Vagina (tissue), 2 donors: Measurements from ENCODE around the gene BCAT1. TPM values are rescaled to one million over a fixed set of nuclear protein-coding genes. Genes with fewer than 3 reads are reported as not detected.
"Not testable (repeated sequence)": the region's sequence is repeated elsewhere in the genome, so short reads cannot be mapped to it uniquely, and the experiment has no call there.

Source experiments
- DNase-seq, 2 donors: peaks; one replicate each; pipeline ENCODE4 v3.0.0-alpha.2; 2017; ENCODE audit errors: extremely low spot score in 2 of 2
- H3K27ac ChIP-seq: fragments of 200-600 bp; sonication (generic); one replicate; pipeline ENCODE4 v1.5.1; 2019
- H3K27me3 ChIP-seq: fragments of 200-600 bp; sonication (generic); one replicate; pipeline ENCODE4 v1.5.1; 2019
- H3K36me3 ChIP-seq, 2 donors: fragments of 200-600 bp; sonication (generic); one replicate each; pipeline ENCODE4 v1.5.1; 2017 to 2019
- H3K4me1 ChIP-seq: fragments of 200-600 bp; sonication (generic); one replicate; pipeline ENCODE4 v1.5.1; 2019
- H3K4me3 ChIP-seq, 2 donors: fragments of 200-600 bp; sonication (generic); 1 replicate in 1 of 2; 2 replicates in 1 of 2; pipeline ENCODE4 v1.5.1; 2016 to 2019
- H3K9me3 ChIP-seq: fragments of 200-600 bp; sonication (generic); one replicate; pipeline ENCODE4 v1.5.1; 2019
- POLR2A ChIP-seq, 2 donors: fragments of 450-650 bp; IDR thresholded peaks; one replicate each; pipeline ENCODE4 v1.6.1; 2017; ENCODE audit warnings: antibody characterized with exemption in 2 of 2, mild to moderate bottlenecking in 2 of 2, moderate library complexity in 2 of 2
- POLR2AphosphoS5 ChIP-seq, 2 donors: sonication (generic); formaldehyde crosslinking; IDR thresholded peaks; one replicate each; pipeline ENCODE4 v1.9.0; 2017; ENCODE audit warnings: antibody characterized with exemption in 2 of 2, mild to moderate bottlenecking in 2 of 2, low read depth in 1 of 2; ENCODE audit not compliant: insufficient read depth in 1 of 2
- intact Hi-C: fragments of 100-400 bp; cut with DNase I; formaldehyde crosslinking; loops from one replicate; pipeline ENCODE4 v1.15.1; 2023
- total RNA-seq: library from RNA; depleted of rRNA; stranded (reverse); fragments of >200 nt; gene quantifications from one replicate; pipeline ENCODE4 v1.2.3, GENCODE V29; 2016
- TF ChIP-seq, protein P1 (sequence below), 3 experiments: fragments of 450-650 bp in 2 of 3; fragments of 200-600 bp in 1 of 3; sonication (generic) in 1 of 3; IDR thresholded peaks; one replicate each; pipeline ENCODE4 v1.5.1; 2017 to 2019; ENCODE audit warnings: antibody characterized with exemption in 3 of 3, mild to moderate bottlenecking in 2 of 3, moderate library complexity in 2 of 3

The BCAT1 gene
- total RNA-seq, 1 donor from 2014 or later: 20.6 TPM

DNA sequence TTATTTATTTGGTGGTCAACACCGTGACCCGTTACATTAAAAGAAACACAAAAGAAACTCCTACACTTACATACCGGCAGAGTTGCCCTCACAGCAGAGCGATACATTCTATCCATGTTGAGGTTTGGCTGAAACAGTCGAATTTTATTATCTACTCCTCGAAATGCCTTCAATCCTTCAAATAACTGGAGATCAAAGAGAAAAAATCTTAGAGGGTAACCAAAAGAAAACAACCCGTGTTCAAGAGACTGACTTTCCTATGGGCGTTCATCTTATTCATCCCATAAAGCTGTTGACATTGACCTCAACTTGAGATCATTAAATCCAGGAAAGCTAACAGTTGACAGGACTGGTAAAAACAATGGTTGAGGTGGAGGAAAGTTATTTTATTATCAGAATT lies 67.7 kb downstream of the BCAT1 start:
- no peaks in the 10 kb centered on the region for H3K27me3 ChIP-seq
- no peak overlapping the region for H3K4me3 ChIP-seq
- TF ChIP-seq, protein P1, sequence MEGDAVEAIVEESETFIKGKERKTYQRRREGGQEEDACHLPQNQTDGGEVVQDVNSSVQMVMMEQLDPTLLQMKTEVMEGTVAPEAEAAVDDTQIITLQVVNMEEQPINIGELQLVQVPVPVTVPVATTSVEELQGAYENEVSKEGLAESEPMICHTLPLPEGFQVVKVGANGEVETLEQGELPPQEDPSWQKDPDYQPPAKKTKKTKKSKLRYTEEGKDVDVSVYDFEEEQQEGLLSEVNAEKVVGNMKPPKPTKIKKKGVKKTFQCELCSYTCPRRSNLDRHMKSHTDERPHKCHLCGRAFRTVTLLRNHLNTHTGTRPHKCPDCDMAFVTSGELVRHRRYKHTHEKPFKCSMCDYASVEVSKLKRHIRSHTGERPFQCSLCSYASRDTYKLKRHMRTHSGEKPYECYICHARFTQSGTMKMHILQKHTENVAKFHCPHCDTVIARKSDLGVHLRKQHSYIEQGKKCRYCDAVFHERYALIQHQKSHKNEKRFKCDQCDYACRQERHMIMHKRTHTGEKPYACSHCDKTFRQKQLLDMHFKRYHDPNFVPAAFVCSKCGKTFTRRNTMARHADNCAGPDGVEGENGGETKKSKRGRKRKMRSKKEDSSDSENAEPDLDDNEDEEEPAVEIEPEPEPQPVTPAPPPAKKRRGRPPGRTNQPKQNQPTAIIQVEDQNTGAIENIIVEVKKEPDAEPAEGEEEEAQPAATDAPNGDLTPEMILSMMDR (IDR thresholded peaks at IDR 0.05): no peak
- TF ChIP-seq POLR2A (IDR thresholded peaks at IDR 0.05): no peak
- no peak for TF ChIP-seq POLR2AphosphoS5 (IDR thresholded peaks at IDR 0.05; ENCODE audit: insufficient read depth in 1 of 2, low read depth in 1 of 2)
- no peak overlapping the region for H3K27ac ChIP-seq
- H3K4me1 ChIP-seq: no peaks in the 10 kb centered on the region
- H3K36me3 ChIP-seq: no peaks in the 10 kb centered on the region
- no peaks in the 10 kb centered on the region for H3K9me3 ChIP-seq
- no peak for DNase-seq
- intact Hi-C loops: no loop called here

DNA sequence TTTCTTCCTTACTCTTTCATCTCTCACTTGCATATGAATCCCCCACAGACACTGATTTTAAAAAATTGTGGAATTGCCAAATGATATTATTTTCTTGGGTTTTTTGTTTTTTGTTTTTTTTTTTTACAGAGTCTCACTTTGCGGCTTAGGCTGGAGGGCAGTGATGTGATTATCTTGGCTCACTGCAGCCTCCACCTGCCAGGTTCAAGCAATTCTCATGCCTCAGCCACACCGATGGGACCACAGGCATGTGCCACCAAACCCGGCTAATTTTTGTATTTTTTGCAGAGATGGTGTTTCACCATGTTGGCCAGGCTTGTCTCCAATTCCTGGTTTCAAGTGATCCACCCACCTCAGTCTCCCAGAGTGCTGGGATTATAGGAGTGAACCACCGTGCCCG lies 68.2 kb downstream of the BCAT1 start:
- TF ChIP-seq POLR2A (IDR thresholded peaks at IDR 0.05) (no peak), POLR2AphosphoS5 (IDR thresholded peaks at IDR 0.05; ENCODE audit: insufficient read depth in 1 of 2, low read depth in 1 of 2) (no peak)
- TF ChIP-seq, protein P1 (IDR thresholded peaks at IDR 0.05): no peak
- Histone ChIP-seq H3K9me3 (no peaks in the 10 kb centered on the region), H3K4me1 (no peaks in the 10 kb centered on the region), H3K27me3 (no peaks in the 10 kb centered on the region), H3K27ac (no peak overlapping the region), H3K36me3 (no peaks in the 10 kb centered on the region), H3K4me3 (no peak overlapping the region)
- DNase-seq: no peak
- intact Hi-C loops: no loop called here

DNA sequence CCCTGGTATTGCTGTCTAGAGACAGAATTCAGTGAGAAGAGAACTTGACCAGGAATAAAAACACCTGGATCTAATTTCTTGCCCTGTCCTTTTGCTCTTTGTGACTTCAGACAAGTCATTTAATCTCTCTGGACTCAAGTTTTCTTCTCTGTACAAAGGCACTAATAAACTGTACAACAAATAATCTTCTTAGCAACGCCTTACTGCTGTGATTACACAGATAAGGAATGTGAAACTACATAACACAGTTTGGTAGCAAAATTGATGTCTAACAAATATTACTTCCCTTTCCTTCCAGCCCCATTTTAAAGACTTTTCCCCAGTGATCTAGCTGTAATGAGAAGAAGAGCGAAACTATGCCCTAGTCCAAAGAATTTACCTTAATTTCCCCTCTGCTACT lies 69.3 kb downstream of the BCAT1 start:
- TF ChIP-seq POLR2AphosphoS5 (IDR thresholded peaks at IDR 0.05; ENCODE audit: insufficient read depth in 1 of 2, low read depth in 1 of 2): no peak
- no peak for TF ChIP-seq POLR2A (IDR thresholded peaks at IDR 0.05)
- Histone ChIP-seq H3K4me3 (no peak overlapping the region), H3K27ac (no peak overlapping the region), H3K27me3 (no peaks in the 10 kb centered on the region), H3K4me1 (no peaks in the 10 kb centered on the region), H3K36me3 (no peaks in the 10 kb centered on the region), H3K9me3 (no peaks in the 10 kb centered on the region)
- intact Hi-C loops: no loop called here
- no peak for DNase-seq

DNA sequence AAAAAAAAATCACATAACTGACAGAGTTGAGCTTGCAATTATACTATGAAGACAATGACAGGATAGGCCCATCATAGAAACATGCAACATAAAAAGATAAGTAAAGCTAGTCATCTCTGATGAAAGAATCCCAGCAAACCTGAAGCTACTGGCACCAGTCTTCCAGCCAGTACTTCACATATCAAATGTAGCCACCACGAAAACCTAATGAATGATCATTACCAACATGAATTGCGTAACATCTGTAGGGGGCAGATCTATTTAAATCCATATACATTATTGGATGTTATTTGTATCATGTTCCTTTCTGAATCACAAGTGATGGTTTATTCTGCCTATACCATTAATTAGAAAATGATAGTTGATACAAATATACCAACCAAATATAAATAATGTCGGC lies 73.9 kb downstream of the BCAT1 start:
- Histone ChIP-seq H3K36me3 (no peaks in the 10 kb centered on the region), H3K4me1 (no peaks in the 10 kb centered on the region), H3K9me3 (no peaks in the 10 kb centered on the region), H3K4me3 (no peak overlapping the region), H3K27ac (no peak overlapping the region), H3K27me3 (no peaks in the 10 kb centered on the region)
- intact Hi-C loops: no loop called here
- no peak for DNase-seq
- TF ChIP-seq POLR2A (IDR thresholded peaks at IDR 0.05) (no peak), POLR2AphosphoS5 (IDR thresholded peaks at IDR 0.05; ENCODE audit: insufficient read depth in 1 of 2, low read depth in 1 of 2) (no peak)
- TF ChIP-seq, protein P1 (IDR thresholded peaks at IDR 0.05): no peak

DNA sequence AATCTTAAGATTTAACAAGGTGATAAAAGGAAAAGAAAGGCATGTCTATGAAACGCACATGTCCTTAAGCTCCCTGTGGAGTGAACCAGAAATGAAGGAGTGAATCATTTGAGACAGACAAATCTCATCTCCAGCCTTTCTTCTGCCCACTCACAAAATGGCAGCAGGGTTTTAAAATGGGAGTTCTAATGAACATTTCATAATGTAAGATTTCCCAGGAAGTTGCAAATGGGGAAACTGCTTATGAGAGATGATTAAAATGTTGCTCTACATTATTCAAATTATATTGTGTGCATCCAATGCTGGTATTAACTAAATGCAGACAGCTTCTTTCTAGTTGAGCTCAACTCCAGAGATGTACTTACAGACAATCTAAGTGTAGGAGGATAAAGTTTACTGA lies 76.7 kb downstream of the BCAT1 start:
- no peaks in the 10 kb centered on the region for H3K9me3 ChIP-seq
- no peak for DNase-seq
- H3K27me3 ChIP-seq: no peaks in the 10 kb centered on the region
- H3K36me3 ChIP-seq: no peaks in the 10 kb centered on the region
- TF ChIP-seq, protein P1 (IDR thresholded peaks at IDR 0.05): no peak
- no peak overlapping the region for H3K27ac ChIP-seq
- intact Hi-C loops: no loop called here
- H3K4me3 ChIP-seq: no peak overlapping the region
- H3K4me1 ChIP-seq: no peaks in the 10 kb centered on the region

DNA sequence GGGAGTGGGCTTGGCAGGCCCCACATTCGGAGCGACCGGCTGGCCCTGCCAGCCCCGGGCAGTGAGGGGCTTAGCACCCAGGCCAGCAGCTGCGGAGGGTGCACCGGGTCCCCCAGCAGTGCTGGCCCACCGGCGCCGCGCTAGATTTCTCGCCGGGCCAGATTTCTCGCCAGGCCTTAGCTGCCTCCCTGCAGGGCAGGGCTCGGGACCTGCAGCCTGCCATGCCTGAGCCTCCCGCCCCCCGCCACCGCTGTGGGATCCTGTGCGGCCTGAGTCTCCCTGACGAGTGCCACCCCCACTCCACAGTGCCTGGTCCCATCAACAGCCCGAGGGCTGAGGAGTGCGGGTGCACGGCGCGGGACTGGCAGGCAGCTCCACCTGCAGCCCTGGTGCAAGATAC lies 82.8 kb downstream of the BCAT1 start:
- H3K27ac ChIP-seq, H3K9me3 ChIP-seq, H3K36me3 ChIP-seq, H3K27me3 ChIP-seq, H3K4me1 ChIP-seq, DNase-seq, intact Hi-C loops, H3K4me3 ChIP-seq: not testable (repeated sequence)
